OCI-LY3 (cell line): Measurements from ENCODE around the gene SMCO2.

Experiments
- CTCF ChIP-seq: fragments of 200-600, 300-600 bp; sonication (generic); IDR thresholded peaks from 2 replicates; pipeline ENCODE4 v1.5.1; 2014; ENCODE audit warnings: antibody characterized with exemption, low read length, low read depth
- EZH2phosphoT487 ChIP-seq: fragments of 200-600 bp; shearing (Covaris generic); IDR thresholded peaks from 2 replicates; pipeline ENCODE4 v1.6.1; 2018; ENCODE audit warnings: antibody characterized with exemption, mixed run types, low read depth

GRCh38 chr12:27511723-27512045, 65.1 kb downstream of the SMCO2 start:
- TF ChIP-seq CTCF (no peak), EZH2phosphoT487 (no peak)
